ENCODE results near the gene LDLRAD3.

DNA sequence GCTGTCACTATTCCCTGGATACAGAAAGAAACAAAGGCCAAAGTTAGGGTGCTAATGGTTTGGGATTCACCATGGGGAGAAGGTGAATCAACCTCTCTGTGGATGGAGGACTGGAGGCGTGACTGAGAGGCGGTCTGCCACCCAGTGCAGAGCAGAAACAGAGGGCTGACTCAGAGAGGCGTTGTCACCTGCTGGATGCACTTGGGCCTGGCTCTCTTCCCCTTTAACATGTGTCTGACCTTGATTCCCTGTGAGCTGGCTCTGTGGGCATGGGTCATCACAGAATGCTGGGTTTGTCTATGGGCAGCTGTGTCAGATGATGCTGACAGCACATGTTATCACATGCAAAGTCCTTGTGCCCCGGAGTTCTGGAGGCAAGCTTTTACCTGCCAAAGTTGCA, 75.9 kb downstream of the LDLRAD3 start:
- TF ChIP-seq, protein P1, sequence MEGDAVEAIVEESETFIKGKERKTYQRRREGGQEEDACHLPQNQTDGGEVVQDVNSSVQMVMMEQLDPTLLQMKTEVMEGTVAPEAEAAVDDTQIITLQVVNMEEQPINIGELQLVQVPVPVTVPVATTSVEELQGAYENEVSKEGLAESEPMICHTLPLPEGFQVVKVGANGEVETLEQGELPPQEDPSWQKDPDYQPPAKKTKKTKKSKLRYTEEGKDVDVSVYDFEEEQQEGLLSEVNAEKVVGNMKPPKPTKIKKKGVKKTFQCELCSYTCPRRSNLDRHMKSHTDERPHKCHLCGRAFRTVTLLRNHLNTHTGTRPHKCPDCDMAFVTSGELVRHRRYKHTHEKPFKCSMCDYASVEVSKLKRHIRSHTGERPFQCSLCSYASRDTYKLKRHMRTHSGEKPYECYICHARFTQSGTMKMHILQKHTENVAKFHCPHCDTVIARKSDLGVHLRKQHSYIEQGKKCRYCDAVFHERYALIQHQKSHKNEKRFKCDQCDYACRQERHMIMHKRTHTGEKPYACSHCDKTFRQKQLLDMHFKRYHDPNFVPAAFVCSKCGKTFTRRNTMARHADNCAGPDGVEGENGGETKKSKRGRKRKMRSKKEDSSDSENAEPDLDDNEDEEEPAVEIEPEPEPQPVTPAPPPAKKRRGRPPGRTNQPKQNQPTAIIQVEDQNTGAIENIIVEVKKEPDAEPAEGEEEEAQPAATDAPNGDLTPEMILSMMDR (IDR thresholded peaks at IDR 0.05), result no peak
- no peak for TF ChIP-seq POLR2A (IDR thresholded peaks at IDR 0.05)
